ENCODE data around the gene SPIN1. TPM values are rescaled to one million over a fixed set of nuclear protein-coding genes. Genes with fewer than 3 reads are reported as not detected.

The SPIN1 gene
- total and polyA plus RNA-seq, 2 of the 8 experiments (the other 6 are each of a cell fraction or from before 2014, with no cell fraction given) = 69.9 to 139 TPM

DNA sequence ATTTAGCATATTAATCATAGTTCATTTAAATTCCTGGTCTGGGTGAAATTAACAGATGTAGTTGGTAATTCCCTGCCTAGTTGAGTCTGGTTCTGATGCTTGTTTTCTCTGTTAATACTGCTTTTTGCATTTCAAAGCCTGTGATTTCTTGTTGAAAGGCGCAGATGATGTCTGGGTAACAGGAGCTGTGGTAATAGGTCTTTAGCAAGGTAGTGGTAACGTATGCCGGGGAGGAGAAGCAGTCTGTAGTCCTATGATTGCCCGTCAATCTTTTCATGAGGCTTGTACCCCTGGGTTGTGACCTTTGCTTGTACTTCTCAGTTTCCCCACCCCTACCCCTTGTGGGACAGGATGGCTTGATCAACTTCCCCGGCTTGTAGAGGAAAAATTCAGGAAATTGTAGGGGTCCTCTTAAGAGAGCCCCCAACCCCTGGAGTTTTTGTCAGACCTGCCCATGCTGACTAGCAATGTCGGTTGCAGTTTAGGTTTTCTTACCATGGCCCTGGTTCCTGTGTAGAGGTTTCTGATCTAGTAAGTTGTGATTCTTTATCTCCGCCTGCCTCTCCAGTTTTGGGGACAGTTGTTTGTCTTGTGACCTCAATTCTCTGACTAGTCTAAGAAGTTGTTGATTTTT, 55.4 kb downstream of the SPIN1 start:
- H3K9me3 ChIP-seq (ENCODE audit: insufficient read depth in 2 of 2, low read depth in 1 of 2, low read length in 1 of 2) = no peaks in the 10 kb centered on the region
- H3K23ac ChIP-seq (ENCODE audit: insufficient read length) = no peak overlapping the region
- H3K27ac ChIP-seq (ENCODE audit: low read depth, low read length) = no peak overlapping the region
- FAIRE-seq (no peak), DNase-seq (ENCODE audit: low read depth in 1 of 2, low spot score in 2 of 2) (no peak)
- H3K27me3 ChIP-seq (replicated peaks in 1 of 4; ENCODE audit: control insufficient read depth in 3 of 4, extremely low read depth in 1 of 4, insufficient read depth in 3 of 4, low read length in 3 of 4) = no peaks in the 10 kb centered on the region
- ChIA-PET CTCF (ENCODE audit: partially characterized antibody) (interaction anchor here (0.6 to 1.3 kb wide), 3 partner anchors 9 to 157 kb away, joined by 3 to 4 read pairs (median 3); no protein-coding TSS in a partner anchor), POLR2A (ENCODE audit: partially characterized antibody) (interaction anchor here (0.6 to 1.0 kb wide), 2 partner anchors 15 to 29 kb away, joined by 3 read pairs; no protein-coding TSS in a partner anchor)
- H3K4me3 ChIP-seq (ENCODE audit: extremely low read depth in 1 of 4, insufficient read depth in 2 of 4, low read depth in 3 of 4, low read length in 4 of 4) = no peak overlapping the region
- H2BK20ac ChIP-seq (ENCODE audit: low read length) = no peak overlapping the region
- no peak overlapping the region for H3K18ac ChIP-seq (ENCODE audit: extremely low read depth, low read length)
- H2BK15ac ChIP-seq (ENCODE audit: low read length) = no peak overlapping the region
- no peaks in the 10 kb centered on the region; the same call in 1 of the 2 replicates for H3K23me2 ChIP-seq (ENCODE audit: low read depth, low read length)
- H3K79me2 ChIP-seq (ENCODE audit: control insufficient read depth in 1 of 2, insufficient read depth in 2 of 2, low read length in 2 of 2) = peaks cover 2 to 93% of the 10 kb centered on the region in 2 experiments
- no peak overlapping the region for H2BK120ac ChIP-seq (replicated peaks; ENCODE audit: low read depth, low read length)
- 0 out of 2 replicates have a peak overlapping the region, but pooled peaks have one; percentile 48 for H2BK5ac ChIP-seq (ENCODE audit: low read depth, low read length)
- WGBS, 2 experiments (ENCODE audit: extremely low coverage in 1 of 2, insufficient coverage in 1 of 2, insufficient read length in 1 of 2, insufficient replicate concordance in 2 of 2, low coverage in 1 of 2, low lambda C conversion rate in 2 of 2, missing lambda C conversion rate in 1 of 2) = 62% methylated on average over 7 of the region's 7 CpGs; no CpG with 5 or more reads in 1 of the 2 experiments
- H4K5ac ChIP-seq (ENCODE audit: insufficient read length, low read depth, low read length) = no peak overlapping the region
- peak overlapping the region; percentile 7 to 33; a peak in 3 of 4 replicates for H3K4me2 ChIP-seq (ENCODE audit: insufficient read depth in 1 of 2, low read depth in 2 of 2, low read length in 2 of 2)
- no peak overlapping the region for H3K14ac ChIP-seq (ENCODE audit: insufficient read length)
- H2AFZ ChIP-seq (ENCODE audit: low read length) = no peak overlapping the region
- no peak overlapping the region for H3K4ac ChIP-seq (replicated peaks; ENCODE audit: insufficient read length, low read depth, low read length)
- no peak overlapping the region for H4K8ac ChIP-seq (ENCODE audit: extremely low read depth, insufficient read depth, low read length)
- H4K91ac ChIP-seq (replicated peaks; ENCODE audit: insufficient read length, low read length) = no peak overlapping the region
- H2AK5ac ChIP-seq (ENCODE audit: low read depth, low read length) = 0 out of 2 replicates have a peak overlapping the region, but pooled peaks have one; percentile 28
- H3K56ac ChIP-seq (replicated peaks; ENCODE audit: insufficient read length, low read depth, low read length) = no peak overlapping the region
- no peak overlapping the region for H2BK12ac ChIP-seq (ENCODE audit: low read depth, low read length)
- H3K9ac ChIP-seq (replicated peaks in 1 of 4; ENCODE audit: extremely low read depth in 1 of 4, low read depth in 3 of 4, low read length in 3 of 4) = no peak overlapping the region
- H3K36me3 ChIP-seq (ENCODE audit: control insufficient read depth in 2 of 4, insufficient read depth in 4 of 4, low read length in 3 of 4) = peaks cover 0 to 1% (median 0%) of the 10 kb centered on the region in 4 experiments; a peak in 2 of 8 replicates
- peaks cover 7 to 12% of the 10 kb centered on the region in 2 experiments for H4K20me1 ChIP-seq (replicated peaks in 1 of 2; ENCODE audit: control insufficient read depth in 1 of 2, insufficient read depth in 2 of 2, low read length in 2 of 2)
- H3K4me1 ChIP-seq (replicated peaks in 1 of 4; ENCODE audit: control insufficient read depth in 3 of 4, insufficient read depth in 4 of 4, low read length in 3 of 4) = peaks cover 0 to 6% (median 1%) of the 10 kb centered on the region in 4 experiments; a peak in 3 of 7 replicates
- H3K79me1 ChIP-seq (ENCODE audit: low read depth, low read length) = peaks cover 10% of the 10 kb centered on the region; the same call in 1 of the 2 replicates
- TF ChIP-seq MAX (IDR thresholded peaks at IDR 0.05) = no peak
- no peak for TF ChIP-seq ASH2L (IDR thresholded peaks at IDR 0.05; ENCODE audit: low read length)
- TF ChIP-seq POLR2A (IDR thresholded peaks at IDR 0.05; ENCODE audit: control extremely low read depth in 1 of 2, low read depth in 2 of 2, low read length in 2 of 2) = no peak
- TF ChIP-seq BCL11A (IDR thresholded peaks at IDR 0.05; ENCODE audit: low read depth in 2 of 2, low read length in 2 of 2) = no peak
- TF ChIP-seq E2F6 (IDR thresholded peaks at IDR 0.05) = no peak
- no peak for TF ChIP-seq KDM1A (IDR thresholded peaks at IDR 0.05; ENCODE audit: borderline replicate concordance, low read length)
- no peak for TF ChIP-seq TEAD4 (IDR thresholded peaks at IDR 0.05; ENCODE audit: low read depth, low read length)
- TF ChIP-seq NRF1 (IDR thresholded peaks at IDR 0.05; ENCODE audit: low read depth, low read length) = no peak
- TF ChIP-seq POLR2AphosphoS5 (IDR thresholded peaks at IDR 0.05; ENCODE audit: low read depth, low read length) = no peak
- TF ChIP-seq SRF (IDR thresholded peaks at IDR 0.05; ENCODE audit: low read depth, low read length) = no peak
